Fibroblast of lung (primary cell): ENCODE data around the gene ZSWIM4.

Experiments used
- CTCF ChIP-seq, 2 donors: IDR thresholded peaks in 1 of 2; conservative IDR thresholded peaks in 1 of 2; 1 replicate in 1 of 2; 2 replicates in 1 of 2; pipeline ENCODE4 v1.5.1; 2011 to 2012; ENCODE audit warnings: low read length in 2 of 2, control low read depth in 1 of 2, inconsistent platforms in 1 of 2, low read depth in 1 of 2, mild to moderate bottlenecking in 1 of 2
- EZH2 ChIP-seq: IDR thresholded peaks from 2 replicates; pipeline ENCODE4 v1.5.1; 2012; ENCODE audit warnings: low read length, control low read depth, mild to moderate bottlenecking; ENCODE audit errors: missing control alignments

- no peak for TF ChIP-seq CTCF (conservative IDR thresholded peaks at IDR 0.05 in 1 of 2, IDR thresholded peaks at IDR 0.05 in 1 of 2; ENCODE audit: low read depth in 1 of 2, low read length in 2 of 2)
- no peak for TF ChIP-seq EZH2
Measured at GRCh38 chr19:13876834-13877233, 81.6 kb downstream of the ZSWIM4 start, which contains the start of gene NANOS3.
